HG03280 (cell line): ENCODE results near the gene DNAJC5.
A peak's percentile ranks its signal among the peaks of the same experiment; 100 is the strongest.
"Not testable (repeated sequence)": the region's sequence is repeated elsewhere in the genome, so short reads cannot be mapped to it uniquely, and the experiment has no call there.

ENCODE experiments used
- ATAC-seq: cut with Tn5 transposase; IDR thresholded peaks from one replicate; pipeline ENCODE4 v1.9.1; 2021; ENCODE audit warnings: mild to moderate bottlenecking, moderate library complexity; ENCODE audit not compliant: unreplicated experiment

Gene DNAJC5

DNA sequence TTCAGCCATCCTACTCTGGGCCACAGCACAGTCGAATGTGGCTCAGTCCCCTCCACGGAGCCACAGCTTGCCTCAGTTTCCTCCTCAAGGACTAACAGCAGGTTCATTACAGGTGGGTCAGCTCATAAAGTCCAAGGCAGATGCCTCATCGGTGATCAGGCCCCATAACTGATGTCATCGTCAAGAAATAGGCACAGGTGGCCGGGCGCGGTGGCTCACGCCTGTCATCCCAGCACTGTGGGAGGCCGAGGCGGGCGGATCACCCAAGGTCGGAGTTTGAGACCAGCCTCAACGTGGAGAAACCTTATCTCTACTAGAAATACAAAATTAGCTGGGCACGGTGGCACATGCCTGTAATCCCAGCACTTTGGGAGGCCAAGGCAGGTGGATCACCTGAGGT, 57.8 kb downstream of the DNAJC5 start:
- ATAC-seq, result no peak

GRCh38 chr20:63953764-63954429, 59.0 kb downstream of the DNAJC5 start:
- ATAC-seq, result no peak

- peak; percentile 13 for ATAC-seq
These were observed 60.4 kb downstream of the DNAJC5 start for GRCh38 chr20:63955281-63955826.

GRCh38 chr20:63955827-63956663, 61.1 kb downstream of the DNAJC5 start, which contains the start of gene UCKL1:
UCKL1 (minus strand) TSS chr20:63956416; CDS start chr20:63956372, 44 bp downstream.
- ATAC-seq, result peak; percentile 75

DNA sequence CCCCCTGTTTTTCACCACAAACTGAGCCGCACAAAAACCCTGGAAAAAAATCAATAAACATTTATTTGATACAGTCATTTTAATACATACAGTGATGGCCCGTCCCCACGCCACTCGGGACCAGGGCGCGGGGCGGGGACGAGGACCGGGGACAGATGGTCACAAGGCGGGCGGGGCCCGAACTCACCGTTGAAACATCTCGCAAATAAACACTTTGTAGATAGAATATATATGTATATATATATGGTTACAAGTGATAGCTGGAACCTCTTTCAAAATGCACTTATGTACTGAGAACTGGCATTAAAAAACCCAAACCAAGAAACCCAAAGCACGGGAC, 61.7 kb downstream of the DNAJC5 start:
- ATAC-seq, result peak; percentile 4

DNA sequence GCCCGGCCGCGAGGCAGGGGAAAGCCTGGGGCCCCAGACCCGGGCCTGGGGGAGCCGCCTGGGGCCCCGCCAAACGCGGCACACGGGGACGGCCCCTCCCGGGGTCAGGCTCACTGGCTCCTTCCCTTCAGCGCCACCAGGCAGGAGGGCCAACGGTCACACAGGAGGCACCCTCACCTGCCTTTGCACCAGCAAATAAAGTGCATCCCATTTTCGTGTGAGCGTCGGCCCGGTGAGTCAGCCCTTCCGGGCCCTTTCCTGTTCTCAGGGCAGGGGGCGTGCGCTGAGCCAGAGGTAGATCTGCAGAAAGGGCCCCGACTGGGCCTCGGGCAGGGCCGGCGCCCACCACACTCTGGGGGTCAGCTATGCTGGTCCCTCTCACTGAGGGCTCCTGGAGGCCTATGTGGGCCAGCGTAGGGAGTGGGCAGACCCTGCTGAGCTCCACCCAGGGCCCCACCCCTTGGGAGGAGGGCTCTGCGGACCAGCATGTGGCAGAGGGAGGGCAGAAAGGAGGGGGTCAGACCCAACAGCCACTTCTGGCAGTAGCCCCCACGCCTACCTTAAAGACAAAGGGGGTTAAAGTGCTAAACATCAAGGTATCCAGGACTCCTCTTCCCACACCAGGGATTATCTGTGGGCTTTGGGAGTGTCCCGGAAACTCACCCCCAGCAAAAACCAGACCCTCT, 62.2 kb downstream of the DNAJC5 start:
- no peak for ATAC-seq

DNA sequence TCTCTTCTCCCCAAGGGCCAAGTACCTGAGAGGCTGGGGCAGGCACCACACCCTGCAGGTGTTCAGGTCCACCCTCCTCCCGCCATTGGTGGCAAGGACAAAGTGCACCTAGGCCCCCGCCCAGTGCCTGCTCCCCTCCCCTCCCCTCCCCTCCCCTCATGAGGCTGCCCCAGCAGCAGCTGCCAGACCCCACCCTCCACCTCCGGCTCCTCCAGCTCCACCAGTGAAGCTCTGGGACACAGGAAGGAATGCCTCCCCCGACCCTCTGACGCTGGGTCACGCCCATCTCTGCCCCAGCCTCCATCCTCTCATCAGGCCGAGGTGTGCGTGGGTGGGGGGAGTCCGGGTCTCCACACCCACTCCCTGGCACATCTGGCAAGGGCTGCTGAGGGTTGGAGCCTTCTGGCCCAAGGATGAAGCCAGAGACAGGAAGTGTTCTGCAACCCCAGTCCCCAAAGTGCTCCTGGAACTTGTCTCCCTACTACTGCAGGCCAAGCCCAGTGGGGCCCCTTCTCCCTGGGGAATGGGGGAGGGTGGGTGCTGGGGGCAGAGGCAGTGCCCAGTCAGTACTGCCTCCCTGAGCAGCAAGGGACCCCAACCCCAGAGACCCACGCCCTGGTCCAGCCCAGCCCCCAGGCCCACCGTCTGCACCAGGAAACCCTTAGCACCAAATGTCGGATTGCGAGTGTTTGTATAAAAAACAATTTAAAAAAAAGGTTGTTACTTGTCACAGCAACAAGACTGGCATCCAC, 62.9 kb downstream of the DNAJC5 start:
- ATAC-seq, result no peak

DNA sequence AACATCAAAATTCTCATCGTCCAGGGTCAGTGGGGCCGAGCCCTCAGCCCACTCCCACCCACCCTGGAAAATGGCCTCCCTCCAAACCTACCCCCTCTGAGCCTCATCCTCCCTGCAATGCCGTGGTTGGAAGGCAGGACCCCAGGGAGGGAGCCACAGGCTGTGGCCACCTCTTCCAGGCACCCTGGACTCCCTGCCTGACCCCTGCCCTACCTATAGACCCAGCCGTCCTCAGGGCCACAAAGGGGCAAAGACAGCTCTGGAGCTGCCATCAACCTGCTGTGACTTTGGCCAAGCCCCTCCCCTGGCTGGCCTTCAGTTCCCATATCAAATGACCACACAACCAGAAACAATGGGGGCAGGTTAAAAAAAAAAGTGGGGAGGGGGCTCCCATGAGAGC, 63.5 kb downstream of the DNAJC5 start:
- no peak for ATAC-seq

- no peak for ATAC-seq
These were observed 64.2 kb downstream of the DNAJC5 start for GRCh38 chr20:63958964-63959698.

GRCh38 chr20:63959699-63960075, 64.8 kb downstream of the DNAJC5 start:
- no peak for ATAC-seq

- not testable (repeated sequence) for ATAC-seq
These were observed 66.0 kb downstream of the DNAJC5 start for GRCh38 chr20:63960654-63961621.

- no peak for ATAC-seq
These were observed 66.9 kb downstream of the DNAJC5 start for GRCh38 chr20:63961664-63962425.

GRCh38 chr20:63962426-63963347, 67.8 kb downstream of the DNAJC5 start:
- ATAC-seq, result no peak

DNA sequence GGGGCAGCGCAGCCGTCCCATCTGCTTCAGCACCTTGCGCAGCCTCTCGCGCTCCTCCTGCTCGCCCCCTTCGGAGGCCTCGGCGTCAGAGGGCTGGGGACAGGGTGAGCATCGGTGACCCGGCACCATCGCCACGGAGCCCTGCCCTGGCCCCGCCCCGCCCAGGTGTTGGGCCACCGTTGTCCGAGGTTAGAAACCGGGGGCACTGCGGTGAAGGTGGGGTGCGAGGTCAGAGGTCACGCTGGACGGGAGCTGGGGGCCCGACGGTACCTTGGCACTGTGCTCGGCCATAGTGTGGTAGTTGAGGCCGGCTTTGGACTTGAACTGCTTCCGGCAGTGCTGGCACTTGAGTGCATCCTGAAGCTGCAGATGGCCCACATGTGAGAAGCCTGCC, 68.4 kb downstream of the DNAJC5 start:
- no peak for ATAC-seq

DNA sequence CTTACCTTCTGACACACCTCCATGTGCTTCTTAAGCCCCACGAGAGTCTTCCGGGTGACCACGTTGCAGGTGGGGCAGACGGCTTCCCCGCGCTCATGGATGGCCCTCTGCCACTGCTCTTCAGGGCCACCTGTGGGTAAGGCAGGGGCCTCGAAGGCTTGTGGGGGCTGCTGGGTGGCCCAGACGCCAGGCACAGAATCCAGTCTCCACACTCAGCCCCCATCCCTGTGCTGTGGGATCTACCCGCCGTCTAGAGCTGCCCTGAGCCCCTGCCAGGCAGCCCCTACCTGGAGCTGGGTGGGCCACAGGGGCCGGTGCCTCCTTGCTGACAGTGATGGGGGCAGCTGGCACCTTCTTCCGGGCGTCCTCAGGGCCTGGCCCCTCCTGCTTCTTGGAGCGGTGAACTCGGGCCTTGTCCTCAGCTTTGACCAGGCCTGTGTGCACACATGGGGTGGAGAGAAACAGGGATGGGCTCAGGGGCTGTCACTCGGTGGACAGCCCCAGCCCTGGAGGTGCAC, 68.9 kb downstream of the DNAJC5 start:
- ATAC-seq, result no peak

- no peak for ATAC-seq
These were observed 69.5 kb downstream of the DNAJC5 start for GRCh38 chr20:63964412-63964811.
